Kidney (tissue), 14 donors: ENCODE results near the gene SLC30A5. TPM values are rescaled to one million over a fixed set of nuclear protein-coding genes. Genes with fewer than 3 reads are reported as not detected.

Experiments
- DNase-seq, 5 donors: peaks; one replicate each; pipeline ENCODE4 v3.0.0-alpha.2; 2013 to 2020
- FAIRE-seq: peaks from 2 replicates; lab custom pipeline; 2012; peaks lifted over from hg19 to GRCh38; lab: Jason Lieb, UNC
- H3K27ac ChIP-seq, 2 donors: one replicate each; pipeline ENCODE4 v1.7.0; 2013; ENCODE audit warnings: low read depth in 2 of 2, low read length in 2 of 2, inconsistent platforms in 1 of 2
- H3K27me3 ChIP-seq: one replicate; pipeline ENCODE4 v1.7.1; 2013; ENCODE audit warnings: low read length, inconsistent platforms; ENCODE audit not compliant: control insufficient read depth, insufficient read depth
- H3K36me3 ChIP-seq, 3 donors: one replicate each; pipeline versions ENCODE4 v1.7.0 to v1.7.1; 2013; ENCODE audit warnings: low read length in 3 of 3, control low read depth in 1 of 3, inconsistent platforms in 1 of 3; ENCODE audit not compliant: insufficient read depth in 3 of 3, control insufficient read depth in 2 of 3
- H3K4me1 ChIP-seq, 3 donors: one replicate each; pipeline versions ENCODE4 v1.7.0 to v1.7.1; 2013; ENCODE audit warnings: low read length in 3 of 3, inconsistent platforms in 1 of 3, low read depth in 1 of 3; ENCODE audit not compliant: control insufficient read depth in 2 of 3, insufficient read depth in 2 of 3
- H3K4me3 ChIP-seq, 3 donors: one replicate each; pipeline versions ENCODE4 v1.7.0 to v1.8.1; 2013; ENCODE audit warnings: low read length in 3 of 3, control low read depth in 1 of 3, inconsistent platforms in 1 of 3
- H3K9ac ChIP-seq, 3 donors: one replicate each; pipeline versions ENCODE4 v1.7.0 to v1.7.1; 2013; ENCODE audit warnings: low read length in 3 of 3, control low read depth in 1 of 3, inconsistent platforms in 1 of 3
- H3K9me3 ChIP-seq, 3 donors: one replicate each; pipeline versions ENCODE4 v1.7.0 to v1.7.1; 2013; ENCODE audit warnings: low read length in 3 of 3, control low read depth in 1 of 3, inconsistent platforms in 1 of 3; ENCODE audit not compliant: control insufficient read depth in 2 of 3, insufficient read depth in 1 of 3
- CTCF ChIP-seq: IDR thresholded peaks from 3 replicates; pipeline ENCODE4 v1.5.1; 2012; ENCODE audit warnings: mild to moderate bottlenecking, moderate library complexity, borderline replicate concordance; ENCODE audit not compliant: insufficient read depth; ENCODE audit errors: extremely low read depth
- intact Hi-C: fragments of 100-400 bp; cut with DNase I; formaldehyde crosslinking; loops from one replicate; pipeline ENCODE4 v1.11.1; 2022
- polyA plus RNA-seq: library from polyadenylated mRNA; stranded (reverse); fragments of 350-450 nt; fragmentation: Illumina TruSeq; extraction: RNeasy Lipid Tissue Mini Kit (QIAGEN cat#74804); gene quantifications from one replicate; pipeline ENCODE4 v1.2.3, GENCODE V29; 2014; ENCODE audit warnings: low read depth, low replicate concordance; ENCODE audit not compliant: insufficient read depth
- total RNA-seq: library from RNA; stranded (reverse); fragmentation: NEBNext Ultra II Directional; extraction: Animal tissue kit (Norgen Biotek cat#: 25700); gene quantifications from one replicate; pipeline ENCODE4 v1.2.1, GENCODE V29; 2021
- donor health status: control.
- donor health status: control.
- donor health status: control.
- donor health status: control.
- donor health status: control.
- donor health status: DM: yes; HTN: yes; CAD: no.
- donor health status: Normal renal cell carcinoma (clear cell type).

The SLC30A5 gene
- total and polyA plus RNA-seq, 2 donors from 2014 or later: 36.1 to 53.3 TPM

GRCh38 chr5:69048230-69048629 is 45.6 kb upstream of the SLC30A5 start:
- FAIRE-seq (no peak), DNase-seq (peak in 1 of 5 donors; percentile 15)
- TF ChIP-seq CTCF: no peak
- Histone ChIP-seq H3K27me3 (no peaks in the 10 kb centered on the region), H3K36me3 (no peaks in the 10 kb centered on the region), H3K9me3 (no peaks in the 10 kb centered on the region), H3K27ac (no peak overlapping the region), H3K4me1 (no peaks in the 10 kb centered on the region), H3K4me3 (no peak overlapping the region), H3K9ac (no peak overlapping the region)
- intact Hi-C loops: no loop called here

- no peak for FAIRE-seq
- no peak for DNase-seq
- intact Hi-C loops: no loop called here
- Histone ChIP-seq H3K9ac (no peak overlapping the region), H3K27me3 (no peaks in the 10 kb centered on the region), H3K36me3 (no peaks in the 10 kb centered on the region), H3K4me1 (no peaks in the 10 kb centered on the region), H3K9me3 (no peaks in the 10 kb centered on the region), H3K27ac (no peak overlapping the region), H3K4me3 (no peak overlapping the region)
- no peak for TF ChIP-seq CTCF
Observed at GRCh38 chr5:69049151-69049550, 44.7 kb upstream of the SLC30A5 start.

- intact Hi-C loops: no loop called here
Observed at GRCh38 chr5:69049796-69050195, 44.0 kb upstream of the SLC30A5 start.

More at GRCh38 chr5:69049796-69050195, 44.0 kb upstream of the SLC30A5 start:
- no peaks in the 10 kb centered on the region for H3K36me3 ChIP-seq
- FAIRE-seq (no peak), DNase-seq (no peak)
- no peak overlapping the region for H3K9ac ChIP-seq
- no peak for TF ChIP-seq CTCF
- no peak overlapping the region for H3K27ac ChIP-seq
- H3K27me3 ChIP-seq: no peaks in the 10 kb centered on the region
- no peaks in the 10 kb centered on the region for H3K4me1 ChIP-seq
- H3K9me3 ChIP-seq: no peaks in the 10 kb centered on the region
- no peak overlapping the region for H3K4me3 ChIP-seq
